ENCODE results near the gene PIAS1.
A peak's percentile ranks its signal among the peaks of the same experiment; 100 is the strongest.
"Not testable (repeated sequence)": the region's sequence is repeated elsewhere in the genome, so short reads cannot be mapped to it uniquely, and the experiment has no call there.

PIAS1 gene

GRCh38 chr15:68218331-68218730 is 164.2 kb downstream of the PIAS1 start:
- no peak for DNase-seq (ENCODE audit: low read depth, low spot score)

- DNase-seq (ENCODE audit: low read depth, low spot score), result no peak
Observed at GRCh38 chr15:68218847-68219798, 165.0 kb downstream of the PIAS1 start.

- no peak for DNase-seq (ENCODE audit: low read depth, low spot score)
Observed at GRCh38 chr15:68220489-68220888, 166.4 kb downstream of the PIAS1 start.

GRCh38 chr15:68220967-68221366 is 166.9 kb downstream of the PIAS1 start:
- DNase-seq (ENCODE audit: low read depth, low spot score), result no peak

GRCh38 chr15:68221530-68222431 is 167.7 kb downstream of the PIAS1 start:
- not testable (repeated sequence) for DNase-seq (ENCODE audit: low read depth, low spot score)

GRCh38 chr15:68222432-68222743 is 168.3 kb downstream of the PIAS1 start:
- not testable (repeated sequence) for DNase-seq (ENCODE audit: low read depth, low spot score)

GRCh38 chr15:68223171-68223570 is 169.1 kb downstream of the PIAS1 start:
- DNase-seq (ENCODE audit: low read depth, low spot score), result no peak

GRCh38 chr15:68224108-68224507 is 170.0 kb downstream of the PIAS1 start:
- DNase-seq (ENCODE audit: low read depth, low spot score), result no peak

- DNase-seq (ENCODE audit: low read depth, low spot score), result no peak
Observed at GRCh38 chr15:68224546-68225250, 170.6 kb downstream of the PIAS1 start.

GRCh38 chr15:68225442-68225841 is 171.3 kb downstream of the PIAS1 start:
- DNase-seq (ENCODE audit: low read depth, low spot score), result not testable (repeated sequence)

- no peak for DNase-seq (ENCODE audit: low read depth, low spot score)
Observed at GRCh38 chr15:68227643-68228142, 173.6 kb downstream of the PIAS1 start.

GRCh38 chr15:68228143-68228970 is 174.2 kb downstream of the PIAS1 start:
- DNase-seq (ENCODE audit: low read depth, low spot score), result no peak

- DNase-seq (ENCODE audit: low read depth, low spot score), result no peak
Observed at GRCh38 chr15:68228971-68229385, 174.9 kb downstream of the PIAS1 start.

- peak; percentile 47 for DNase-seq (ENCODE audit: low read depth, low spot score)
Observed at GRCh38 chr15:68229386-68230156, 175.5 kb downstream of the PIAS1 start, which contains the start of gene CLN6. Gene CLN6 (minus strand): TSS chr15:68229728. CDS start chr15:68229584, 144 bp downstream.

- no peak for DNase-seq (ENCODE audit: low read depth, low spot score)
Observed at GRCh38 chr15:68230157-68231100, 176.3 kb downstream of the PIAS1 start.

GRCh38 chr15:68231102-68231818 is 177.1 kb downstream of the PIAS1 start:
- DNase-seq (ENCODE audit: low read depth, low spot score), result no peak

GRCh38 chr15:68232449-68232848 is 178.3 kb downstream of the PIAS1 start:
- DNase-seq (ENCODE audit: low read depth, low spot score), result no peak

- DNase-seq (ENCODE audit: low read depth, low spot score), result no peak
Observed at GRCh38 chr15:68232937-68233336, 178.8 kb downstream of the PIAS1 start.

All from brain pericyte (primary cell).